ENCODE measurements around the gene C2orf68. TPM values are rescaled to one million over a fixed set of nuclear protein-coding genes. Genes with fewer than 3 reads are reported as not detected.

Gene C2orf68
- total and polyA plus RNA-seq, 2 of the 13 experiments (the other 11 are each of a cell fraction or from before 2014, with no cell fraction given), result 47.1 to 77.4 TPM

- TF ChIP-seq HMGXB4 (CRISPR knock-in tag; IDR thresholded peaks at IDR 0.05; ENCODE audit: borderline replicate concordance in 1 of 2, low read depth in 1 of 2) (no peak), TEF (CRISPR knock-in tag; IDR thresholded peaks at IDR 0.05) (no peak), ZBTB34 (CRISPR knock-in tag; IDR thresholded peaks at IDR 0.05) (no peak), PAXIP1 (CRISPR knock-in tag; conservative IDR thresholded peaks at IDR 0.05) (0 out of 2 replicates have a peak, but pooled peaks have one; percentile 12), ZNF235 (CRISPR knock-in tag; IDR thresholded peaks at IDR 0.05; ENCODE audit: borderline replicate concordance) (no peak), SIN3A (IDR thresholded peaks at IDR 0.05; ENCODE audit: borderline replicate concordance, low read depth, low read length) (0 out of 2 replicates have a peak, but pooled peaks have one; percentile 29), ZNF275 (CRISPR knock-in tag; IDR thresholded peaks at IDR 0.05; ENCODE audit: borderline replicate concordance) (no peak), KAT7 (CRISPR knock-in tag; IDR thresholded peaks at IDR 0.05; ENCODE audit: borderline replicate concordance) (no peak), MBNL3 (CRISPR knock-in tag; conservative IDR thresholded peaks at IDR 0.05) (no peak), MAZ (IDR thresholded peaks at IDR 0.05; ENCODE audit: borderline replicate concordance, low read depth, low read length) (no peak), MAZ (CRISPR knock-in tag; IDR thresholded peaks at IDR 0.05; ENCODE audit: low read depth) (no peak), TFDP1 (CRISPR knock-in tag; IDR thresholded peaks at IDR 0.05; ENCODE audit: borderline replicate concordance) (no peak), FOXA3 (CRISPR knock-in tag; IDR thresholded peaks at IDR 0.05) (peak; percentile 68), ZNF414 (CRISPR knock-in tag; IDR thresholded peaks at IDR 0.05) (no peak)
Measured at GRCh38 chr2:85605406-85606115, 6.3 kb downstream of the C2orf68 start (continued).
